Left lung (tissue), 10 donors: ENCODE measurements around the gene KIF26B. TPM values are rescaled to one million over a fixed set of nuclear protein-coding genes. Genes with fewer than 3 reads are reported as not detected.

Experiments
- ATAC-seq: fragments of 200-7000 bp; cut with Tn5 transposase; one replicate; pipeline ENCODE4 v1.9.1; 2020; ENCODE audit warnings: moderate library complexity
- DNase-seq, 4 donors: peaks; one replicate each; pipeline ENCODE4 v3.0.0-alpha.2; 2013 to 2020
- H3K27ac ChIP-seq, 2 donors: fragments of 200-600 bp; sonication (generic) in 1 of 2; one replicate each; pipeline versions ENCODE4 v1.5.0 to v1.8.0; 2020 to 2021
- H3K27me3 ChIP-seq, 2 donors: fragments of 200-600 bp; sonication (generic) in 1 of 2; one replicate each; pipeline versions ENCODE4 v1.5.0 to v1.8.0; 2020 to 2021
- H3K36me3 ChIP-seq, 2 donors: fragments of 200-600 bp; sonication (generic) in 1 of 2; one replicate each; pipeline versions ENCODE4 v1.5.0 to v1.8.0; 2020 to 2021
- H3K4me1 ChIP-seq, 2 donors: fragments of 200-600 bp; one replicate each; pipeline ENCODE4 v1.8.0; 2021
- H3K4me3 ChIP-seq, 2 donors: fragments of 200-600 bp; sonication (generic) in 1 of 2; one replicate each; pipeline versions ENCODE4 v1.5.0 to v1.8.0; 2020 to 2021; ENCODE audit warnings: mild to moderate bottlenecking in 1 of 2
- H3K9me3 ChIP-seq, 2 donors: fragments of 200-600 bp; sonication (generic) in 1 of 2; one replicate each; pipeline versions ENCODE4 v1.5.0 to v1.8.0; 2020 to 2021
- intact Hi-C, 2 donors: fragments of 100-400 bp; cut with DNase I; formaldehyde crosslinking; loops; one replicate each; pipeline versions ENCODE4 v1.11.2 to v1.14.2; 2022
- polyA plus RNA-seq, 6 donors: library from polyadenylated mRNA; unstranded; fragments of 120-200 nt; gene quantifications; one replicate each; pipeline ENCODE4 v1.2.1, GENCODE V29; 2013; ENCODE audit not compliant: insufficient read length in 6 of 6
- total RNA-seq, 2 donors: library from RNA; stranded (reverse); fragmentation: NEBNext Ultra II Directional; extraction: Animal tissue kit (Norgen Biotek cat#: 25700); gene quantifications; one replicate each; pipeline ENCODE4 v1.2.1, GENCODE V29; 2021
- TF ChIP-seq, protein P1 (sequence below), 2 donors: fragments of 200-600 bp; sonication (generic) in 1 of 2; IDR thresholded peaks; one replicate each; pipeline versions ENCODE4 v1.5.0 to v1.8.0; 2021; ENCODE audit warnings: antibody characterized with exemption in 2 of 2
- donor health status: DM: no; HTN: yes; CAD: no.
- donor health status: DM: no; HTN: no; CAD: no.

Gene KIF26B
- total and polyA plus RNA-seq, 8 donors, result 3.9 to 28.3 (median 6.5) TPM

DNA sequence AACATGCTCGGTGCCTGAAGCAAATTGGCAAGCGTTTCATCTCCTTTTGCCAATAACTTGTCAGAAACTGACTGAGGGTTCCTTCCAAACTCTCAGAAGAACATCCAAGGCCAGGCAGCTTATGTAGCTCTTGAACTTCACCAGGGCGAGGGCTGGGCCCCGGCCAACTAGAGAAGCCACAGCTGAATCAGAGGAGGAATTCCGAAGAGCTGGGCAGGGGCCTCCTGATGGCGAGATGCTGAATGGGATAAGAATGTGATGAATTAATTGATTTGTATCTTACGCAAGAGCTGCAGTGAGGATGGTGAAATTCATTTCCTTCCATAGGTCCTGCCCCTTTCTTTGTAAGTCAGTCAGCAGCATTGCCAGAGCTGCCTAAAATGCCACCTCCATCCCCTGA lies 345.8 kb downstream of the KIF26B start:
- Histone ChIP-seq H3K4me3 (no peak overlapping the region), H3K27me3 (no peaks in the 10 kb centered on the region), H3K36me3 (no peaks in the 10 kb centered on the region), H3K4me1 (peaks cover 0 to 6% of the 10 kb centered on the region in 2 donors), H3K9me3 (no peaks in the 10 kb centered on the region), H3K27ac (no peak overlapping the region)
- ATAC-seq (peak; percentile 29), DNase-seq (peak in 1 of 4 donors; percentile 77)
- intact Hi-C loops, result no loop called here
- TF ChIP-seq, protein P1, sequence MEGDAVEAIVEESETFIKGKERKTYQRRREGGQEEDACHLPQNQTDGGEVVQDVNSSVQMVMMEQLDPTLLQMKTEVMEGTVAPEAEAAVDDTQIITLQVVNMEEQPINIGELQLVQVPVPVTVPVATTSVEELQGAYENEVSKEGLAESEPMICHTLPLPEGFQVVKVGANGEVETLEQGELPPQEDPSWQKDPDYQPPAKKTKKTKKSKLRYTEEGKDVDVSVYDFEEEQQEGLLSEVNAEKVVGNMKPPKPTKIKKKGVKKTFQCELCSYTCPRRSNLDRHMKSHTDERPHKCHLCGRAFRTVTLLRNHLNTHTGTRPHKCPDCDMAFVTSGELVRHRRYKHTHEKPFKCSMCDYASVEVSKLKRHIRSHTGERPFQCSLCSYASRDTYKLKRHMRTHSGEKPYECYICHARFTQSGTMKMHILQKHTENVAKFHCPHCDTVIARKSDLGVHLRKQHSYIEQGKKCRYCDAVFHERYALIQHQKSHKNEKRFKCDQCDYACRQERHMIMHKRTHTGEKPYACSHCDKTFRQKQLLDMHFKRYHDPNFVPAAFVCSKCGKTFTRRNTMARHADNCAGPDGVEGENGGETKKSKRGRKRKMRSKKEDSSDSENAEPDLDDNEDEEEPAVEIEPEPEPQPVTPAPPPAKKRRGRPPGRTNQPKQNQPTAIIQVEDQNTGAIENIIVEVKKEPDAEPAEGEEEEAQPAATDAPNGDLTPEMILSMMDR (IDR thresholded peaks at IDR 0.05), result no peak

DNA sequence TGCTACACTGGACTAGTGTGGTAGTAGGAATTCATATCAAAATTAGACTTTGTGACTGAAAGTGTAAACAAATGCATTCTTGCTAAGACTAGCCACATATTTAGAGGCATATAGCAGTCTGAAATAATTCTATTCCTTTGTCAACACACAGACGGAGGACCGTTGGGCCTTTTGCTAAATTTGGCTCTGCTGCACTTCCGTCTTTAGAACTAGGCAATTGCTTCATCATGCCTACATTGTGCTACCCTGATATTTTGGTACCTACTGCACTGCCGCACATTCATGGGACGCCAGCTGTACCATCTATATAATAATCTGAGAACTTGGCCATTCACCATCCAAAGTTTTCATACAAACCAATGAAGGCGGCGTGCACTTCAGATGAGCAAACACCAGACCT lies 346.8 kb downstream of the KIF26B start:
- Histone ChIP-seq H3K27me3 (no peaks in the 10 kb centered on the region), H3K27ac (no peak overlapping the region), H3K4me1 (peaks cover 0 to 6% of the 10 kb centered on the region in 2 donors), H3K9me3 (no peaks in the 10 kb centered on the region), H3K36me3 (no peaks in the 10 kb centered on the region), H3K4me3 (no peak overlapping the region)
- intact Hi-C loops, result no loop called here
- DNase-seq (no peak), ATAC-seq (no peak)
- TF ChIP-seq, protein P1 (IDR thresholded peaks at IDR 0.05), result no peak

DNA sequence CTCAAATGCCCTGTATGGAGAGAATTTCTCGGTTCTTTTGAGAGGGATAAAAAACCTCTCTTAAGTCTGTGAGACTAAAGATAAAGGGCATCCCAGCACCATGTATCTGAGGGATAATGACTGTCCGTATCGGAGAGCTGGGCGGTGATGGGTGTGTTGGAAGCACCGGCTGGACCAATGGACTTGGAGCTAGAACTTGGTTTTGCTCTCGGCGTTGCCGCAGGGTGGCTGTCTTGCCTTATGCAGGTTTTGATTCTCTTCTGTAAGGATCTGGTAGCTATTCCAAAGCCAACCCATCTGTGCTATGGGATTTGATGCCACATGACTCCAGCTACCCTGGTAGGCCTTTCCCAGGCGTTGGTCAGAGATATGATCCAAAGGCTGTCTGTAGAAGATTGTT lies 348.8 kb downstream of the KIF26B start:
- intact Hi-C loops, result no loop called here
- Histone ChIP-seq H3K9me3 (no peaks in the 10 kb centered on the region), H3K4me1 (peaks cover 0 to 6% of the 10 kb centered on the region in 2 donors), H3K4me3 (no peak overlapping the region), H3K27me3 (no peaks in the 10 kb centered on the region), H3K36me3 (no peaks in the 10 kb centered on the region), H3K27ac (no peak overlapping the region)
- DNase-seq (no peak), ATAC-seq (no peak)
- TF ChIP-seq, protein P1 (IDR thresholded peaks at IDR 0.05), result no peak

DNA sequence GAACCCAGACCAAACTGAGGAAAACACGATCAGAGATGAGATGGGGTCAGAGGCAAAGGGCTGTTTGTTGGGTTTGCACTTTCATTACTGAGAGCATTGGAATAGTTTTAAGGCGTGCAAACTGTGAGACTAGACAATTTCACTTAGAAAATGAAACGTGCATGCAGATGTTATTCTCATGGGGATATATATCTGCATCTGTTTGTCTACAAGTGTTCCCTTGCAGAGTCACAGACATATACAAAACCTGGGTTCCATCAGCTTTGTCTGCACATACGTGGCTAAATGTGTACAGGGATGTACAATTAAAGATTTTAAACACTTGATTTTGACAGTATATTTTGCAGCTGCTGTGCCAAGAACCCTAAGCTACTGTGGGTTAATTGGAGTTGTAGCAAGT lies 355.4 kb downstream of the KIF26B start:
- no peaks in the 10 kb centered on the region for H3K36me3 ChIP-seq
- intact Hi-C loops, result no loop called here
- H3K9me3 ChIP-seq, result no peaks in the 10 kb centered on the region
- H3K27ac ChIP-seq, result no peak overlapping the region
- H3K4me1 ChIP-seq, result no peaks in the 10 kb centered on the region
- DNase-seq (no peak), ATAC-seq (no peak)
- peaks cover 0 to 6% of the 10 kb centered on the region in 2 donors for H3K27me3 ChIP-seq
- H3K4me3 ChIP-seq, result no peak overlapping the region
- TF ChIP-seq, protein P1 (IDR thresholded peaks at IDR 0.05), result no peak

DNA sequence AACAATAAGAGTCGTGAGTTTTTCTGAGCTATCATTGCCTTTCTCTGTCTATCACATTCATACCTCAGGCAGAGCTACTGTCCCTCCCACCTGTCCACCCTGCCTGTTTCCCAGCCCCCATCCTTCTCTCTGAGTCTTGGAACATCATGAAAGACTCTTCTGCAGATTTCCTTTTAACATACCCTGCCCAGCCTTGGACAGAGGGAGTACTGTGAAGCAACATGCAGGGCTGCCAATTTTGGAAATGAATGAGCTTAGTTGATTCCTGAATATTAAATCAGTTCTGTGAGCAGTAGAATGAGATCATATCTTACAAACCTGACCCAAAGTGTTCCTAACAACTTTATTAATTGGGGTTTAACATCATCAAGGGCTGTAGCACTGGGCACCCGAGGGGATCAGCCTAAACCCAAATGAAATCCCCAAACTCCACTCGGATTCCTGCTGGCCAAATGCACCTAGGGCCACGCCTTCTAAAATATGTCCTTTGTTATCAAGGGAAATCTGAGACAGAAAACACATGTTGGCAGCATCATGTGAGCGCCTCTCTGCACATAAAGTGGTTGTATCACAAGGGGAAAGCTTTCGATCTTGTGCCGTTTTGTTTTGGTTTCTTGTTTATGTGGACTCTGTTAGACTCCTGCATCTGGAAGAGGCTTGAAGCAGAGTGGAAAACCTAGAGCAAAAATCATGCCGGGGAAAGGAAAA lies 357.6 kb downstream of the KIF26B start:
- no peaks in the 10 kb centered on the region for H3K9me3 ChIP-seq
- TF ChIP-seq, protein P1 (IDR thresholded peaks at IDR 0.05), result no peak
- H3K27ac ChIP-seq, result no peak overlapping the region
- DNase-seq (peak in 1 of 4 donors; percentile 16), ATAC-seq (no peak)
- H3K27me3 ChIP-seq, result peaks cover 0 to 6% of the 10 kb centered on the region in 2 donors
- H3K4me3 ChIP-seq, result no peak overlapping the region
- intact Hi-C loops, result no loop called here
- no peaks in the 10 kb centered on the region for H3K36me3 ChIP-seq
- no peaks in the 10 kb centered on the region for H3K4me1 ChIP-seq
